K562 (cell line): ENCODE measurements around the gene SLC46A3. TPM values are rescaled to one million over a fixed set of nuclear protein-coding genes. Genes with fewer than 3 reads are reported as not detected.
A peak's percentile ranks its signal among the peaks of the same experiment; 100 is the strongest.

Experiments
- ATAC-seq: fragments of 200-7000 bp; cut with Tn5 transposase; 3 replicates; pipeline ENCODE4 v1.9.1; 2020; ENCODE audit warnings: moderate library complexity
- BruUV-seq: library from RNA; stranded (reverse); fragments of 400-500 nt; replicated peaks from 2 replicates; lab custom pipeline; 2021; lab: Mats Ljungman, UMichigan
- CTCF ChIA-PET: fragments of 300-600 bp; formaldehyde crosslinking; extraction: SDS; loops from one replicate; lab custom pipeline; 2021; ENCODE audit warnings: low intra/inter-chr PET ratio; lab: Yijun Ruan, JAX
- POLR2A ChIA-PET: fragments of 300-600, 350-650 bp; sonication (Branson Sonifier 250); formaldehyde crosslinking; extraction: SDS; loops from one replicate; lab custom pipeline; 2021; ENCODE audit warnings: antibody characterized with exemption, inconsistent platforms; lab: Yijun Ruan, JAX
- DNase-seq, 4 experiments: peaks; one replicate each; pipeline versions ENCODE4 v3.0.0 to v3.0.0-alpha.2; 2011 to 2018; ENCODE audit warnings: low spot score in 3 of 4, mixed read lengths in 3 of 4; ENCODE audit errors: extremely low read depth in 1 of 4
- FAIRE-seq: peaks from 2 replicates; lab custom pipeline; 2011; peaks lifted over from hg19 to GRCh38; lab: Jason Lieb, UNC
- H2AFZ ChIP-seq: 2 replicates; pipeline ENCODE4 v1.6.0; 2011; ENCODE audit warnings: low read depth, low read length, control low read depth, inconsistent platforms
- H3K27ac ChIP-seq: fragments of 200-600 bp; 3 replicates; pipeline ENCODE4 v1.8.0; 2011; ENCODE audit warnings: low read depth, mild to moderate bottlenecking, control low read depth, inconsistent platforms, low read length, moderate library complexity, mixed read lengths; ENCODE audit errors: extremely low read depth
- H3K27me3 ChIP-seq, 2 experiments: fragments of 300-600 bp in 1 of 2; 2 replicates in 1 of 2; 3 replicates in 1 of 2; pipeline versions ENCODE4 v1.6.0 to v1.8.0; 2011; ENCODE audit warnings: inconsistent platforms in 2 of 2, low read length in 2 of 2, mild to moderate bottlenecking in 1 of 2, mixed read lengths in 1 of 2, moderate library complexity in 1 of 2; ENCODE audit not compliant: control insufficient read depth in 2 of 2, insufficient read depth in 2 of 2
- H3K36me3 ChIP-seq: fragments of 300-600 bp; 3 replicates; pipeline ENCODE4 v1.8.0; 2011; ENCODE audit warnings: mild to moderate bottlenecking, low read length, inconsistent platforms; ENCODE audit not compliant: control insufficient read depth, insufficient read depth
- H3K4me1 ChIP-seq, 2 experiments: fragments of 200-600 bp in 1 of 2; replicated peaks in 1 of 2; 2 replicates in 1 of 2; 3 replicates in 1 of 2; pipeline versions ENCODE4 v1.5.1 to v1.8.0; 2011; ENCODE audit warnings: inconsistent platforms in 2 of 2, low read length in 2 of 2, mild to moderate bottlenecking in 1 of 2, mixed read lengths in 1 of 2, moderate library complexity in 1 of 2; ENCODE audit not compliant: control insufficient read depth in 2 of 2, insufficient read depth in 2 of 2
- H3K4me2 ChIP-seq: 2 replicates; pipeline ENCODE4 v1.6.1; 2011; ENCODE audit warnings: low read length, control low read depth, inconsistent platforms, mixed read lengths; ENCODE audit not compliant: insufficient read depth
- H3K4me3 ChIP-seq: fragments of 200-600 bp; sonication (generic), shearing (Covaris generic); 2 replicates; pipeline ENCODE4 v1.5.1; 2016; ENCODE audit warnings: control low read depth, inconsistent platforms
- H3K79me2 ChIP-seq: fragments of 200-600 bp; 3 replicates; pipeline ENCODE4 v1.8.0; 2011; ENCODE audit warnings: low read length, inconsistent platforms; ENCODE audit not compliant: control insufficient read depth, insufficient read depth
- H3K9ac ChIP-seq, 2 experiments: 2 replicates each; pipeline versions ENCODE4 v1.6.0 to v1.6.1; 2011; ENCODE audit warnings: low read depth in 2 of 2, low read length in 2 of 2, control low read depth in 1 of 2, inconsistent platforms in 1 of 2, mild to moderate bottlenecking in 1 of 2, mixed read lengths in 1 of 2; ENCODE audit not compliant: insufficient read depth in 1 of 2
- H3K9me1 ChIP-seq: one replicate; pipeline ENCODE4 v1.6.0; 2011; ENCODE audit warnings: inconsistent platforms, mild to moderate bottlenecking, low read length, moderate library complexity; ENCODE audit not compliant: control insufficient read depth, insufficient read depth
- H3K9me3 ChIP-seq: replicated peaks from 2 replicates; pipeline ENCODE4 v1.5.1; 2011; ENCODE audit warnings: low read depth, low read length, inconsistent platforms; ENCODE audit not compliant: control insufficient read depth, insufficient read depth
- H4K20me1 ChIP-seq: replicated peaks from 2 replicates; pipeline ENCODE4 v1.6.1; 2011; ENCODE audit warnings: low read length, inconsistent platforms, mixed read lengths; ENCODE audit not compliant: control insufficient read depth, insufficient read depth
- C11orf30 ChIP-seq: fragments of 450-650 bp; IDR thresholded peaks from 2 replicates; pipeline ENCODE4 v1.6.1; 2016; ENCODE audit warnings: low read depth, mild to moderate bottlenecking
- EP400 ChIP-seq: fragments of 450-650 bp; IDR thresholded peaks from 2 replicates; pipeline ENCODE4 v1.6.1; 2017; ENCODE audit warnings: antibody characterized with exemption, mild to moderate bottlenecking, moderate library complexity
- FOS ChIP-seq: IDR thresholded peaks from 3 replicates; pipeline ENCODE4 v1.6.1; 2011; ENCODE audit not compliant: insufficient read length; ENCODE audit errors: extremely low read depth
- KLF6 ChIP-seq: fragments of 250-450 bp; sonication (Bioruptor Pico); IDR thresholded peaks from 2 replicates; pipeline ENCODE4 v1.4.0; 2020; ENCODE audit warnings: mild to moderate bottlenecking, moderate library complexity, borderline replicate concordance
- NCOA6 ChIP-seq: fragments of 450-650 bp; IDR thresholded peaks from 2 replicates; pipeline ENCODE4 v1.6.1; 2017; ENCODE audit warnings: mild to moderate bottlenecking
- NFIC ChIP-seq: fragments of 450-650 bp; IDR thresholded peaks from 2 replicates; pipeline ENCODE4 v1.6.1; 2017; ENCODE audit warnings: mild to moderate bottlenecking, inconsistent platforms
- NR2C2 ChIP-seq, 2 experiments: fragments of 200-800 bp in 1 of 2; sonication (Bioruptor generic) in 1 of 2; sonication (generic) in 1 of 2; formaldehyde crosslinking in 1 of 2; IDR thresholded peaks; 2 replicates each; pipeline versions ENCODE4 v1.6.1 to v1.8.0; 2016 to 2022; ENCODE audit warnings: mild to moderate bottlenecking in 1 of 2, missing compliant biosample characterization in 1 of 2, missing genetic modification characterization in 1 of 2, missing genetic modification reagents in 1 of 2
- PHF8 ChIP-seq: fragments of 200-600 bp; sonication (generic); IDR thresholded peaks from 2 replicates; pipeline ENCODE4 v1.6.1; 2012; ENCODE audit warnings: mixed run types, mild to moderate bottlenecking, inconsistent platforms, low read length, moderate library complexity, borderline replicate concordance
- SMARCA4 ChIP-seq: fragments of 450-650 bp; IDR thresholded peaks from 2 replicates; pipeline ENCODE4 v1.6.1; 2016
- TAL1 ChIP-seq: fragments of 450-650 bp; IDR thresholded peaks from 2 replicates; pipeline ENCODE4 v1.6.1; 2016; ENCODE audit warnings: mild to moderate bottlenecking
- TARDBP ChIP-seq: fragments of 450-650 bp; IDR thresholded peaks from 2 replicates; pipeline ENCODE4 v1.6.1; 2016
- TBP ChIP-seq: optimal IDR thresholded peaks from 2 replicates; pipeline ENCODE3; 2011; ENCODE audit warnings: low read depth, low read length, improper control_type of control experiment
- ZNF175 ChIP-seq: fragments of 200-800 bp; sonication (Bioruptor generic); IDR thresholded peaks from 2 replicates; pipeline ENCODE4 v1.6.1; 2016; ENCODE audit warnings: low read depth, mild to moderate bottlenecking, missing genetic modification characterization, missing compliant biosample characterization
- ZNF780A ChIP-seq: fragments of 250-450 bp; sonication (Bioruptor Pico); IDR thresholded peaks from 2 replicates; pipeline ENCODE4 v1.5.0; 2021; ENCODE audit warnings: mild to moderate bottlenecking
- WGBS: fragments of 100-300 bp; shearing (Covaris generic); methylation state at CpG from one replicate; pipeline ENCODE4 v1.1.6; 2016; ENCODE audit warnings: low coverage, mixed read lengths; ENCODE audit not compliant: insufficient coverage; ENCODE audit errors: missing lambda C conversion rate; 5-methylcytosine and 5-hydroxymethylcytosine counted together
- in situ Hi-C: fragments of 300-500 bp; cut with MboI; formaldehyde crosslinking; loops from 4 replicates; pipeline ENCODE4 v1.15.0; 2018; ENCODE audit warnings: inconsistent platforms, mixed read lengths
- intact Hi-C: fragments of 100-400 bp; cut with micrococcal nuclease; formaldehyde crosslinking; loops from 2 replicates; pipeline ENCODE4 v1.14.2; 2022
- polyA plus RNA-seq, 8 experiments: library from polyadenylated mRNA; depleted of rRNA in 4 of 8; stranded (reverse) in 5 of 8; unstranded in 3 of 8; fragments of >200 nt; fragmentation: Nextera tagmentation in 2 of 8; fragmentation: Illumina TruSeq in 1 of 8; extraction: Ambion mirVana in 2 of 8; extraction: Trizol in 1 of 8; gene quantifications; 2 replicates each; pipeline versions ENCODE4 v1.2.1 to v1.2.3, GENCODE V29; 2011 to 2014; ENCODE audit warnings: inconsistent platforms in 1 of 8, missing spikeins in 1 of 8
- total RNA-seq, 7 experiments: library from RNA; depleted of rRNA in 6 of 7; stranded (reverse); fragments of >200 nt in 6 of 7; fragmentation: Illumina TruSeq in 2 of 7; extraction: Trizol in 2 of 7; gene quantifications; 2 replicates each; pipeline versions ENCODE4 v1.2.1 to v1.2.3, GENCODE V29; 2011 to 2021; ENCODE audit warnings: low replicate concordance in 1 of 7
- TF ChIP-seq, protein P1 (sequence below): fragments of 250-450 bp; sonication (Bioruptor Pico); IDR thresholded peaks from 2 replicates; pipeline ENCODE4 v1.6.1; 2021; ENCODE audit warnings: mild to moderate bottlenecking
- TF ChIP-seq, protein P2 (sequence below): fragments of 450-650 bp; IDR thresholded peaks from 2 replicates; pipeline ENCODE4 v1.6.1; 2016; ENCODE audit warnings: missing biosample characterization, missing genetic modification characterization
- TF ChIP-seq, protein P3 (sequence below): sonication (generic); formaldehyde crosslinking; IDR thresholded peaks from 2 replicates; pipeline ENCODE4 v1.8.0; 2022; ENCODE audit warnings: missing genetic modification reagents, mild to moderate bottlenecking, borderline replicate concordance
- TF ChIP-seq, protein P4 (sequence below): fragments of 250-450 bp; sonication (Bioruptor Pico); IDR thresholded peaks from 2 replicates; pipeline ENCODE4 v1.4.0; 2020; ENCODE audit warnings: mild to moderate bottlenecking
- TF ChIP-seq, protein P5 (sequence below): sonication (generic); formaldehyde crosslinking; IDR thresholded peaks from 2 replicates; pipeline ENCODE4 v1.8.0; 2022; ENCODE audit warnings: mild to moderate bottlenecking, missing genetic modification reagents

Gene SLC46A3
- total and polyA plus RNA-seq, 9 of the 15 experiments (the other 6 are each of a cell fraction or from before 2014, with no cell fraction given), result 0.14 to 1.2 (median 0.51) TPM

DNA sequence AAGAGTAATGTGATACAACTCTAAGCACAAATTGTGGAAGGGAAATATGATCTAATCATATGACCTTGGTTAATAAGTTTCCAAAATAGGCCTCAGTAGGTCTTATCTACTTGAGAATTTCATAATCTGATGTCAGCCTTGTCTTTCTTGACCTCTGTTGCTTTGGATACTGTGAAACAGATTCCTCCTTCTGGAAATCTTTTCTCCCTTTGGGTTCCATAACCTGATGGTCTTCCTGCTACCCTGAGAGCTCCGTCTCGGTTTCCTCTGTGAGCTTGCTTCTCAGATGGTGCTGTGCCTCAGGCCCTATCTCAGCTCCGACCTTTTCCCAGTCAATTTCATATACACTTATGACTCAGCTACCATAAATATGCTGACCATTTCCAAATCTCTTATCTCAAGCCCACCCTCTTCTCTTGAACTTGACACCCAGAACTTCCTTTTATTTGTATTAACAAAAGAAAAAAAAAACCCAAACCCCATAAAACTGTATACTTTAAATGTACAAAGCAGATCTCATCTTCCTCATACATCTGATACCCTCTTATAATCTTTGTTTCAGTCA is 6.4 kb upstream of the SLC46A3 start:
- Histone ChIP-seq H3K79me2 (no peaks in the 10 kb centered on the region), H3K27me3 (peaks cover 0 to 4% of the 10 kb centered on the region in 2 experiments; a peak in 2 of 5 replicates), H3K9me3 (no peaks in the 10 kb centered on the region), H3K36me3 (no peaks in the 10 kb centered on the region), H3K4me2 (no peak overlapping the region), H2AFZ (no peak overlapping the region), H4K20me1 (no peaks in the 10 kb centered on the region), H3K4me1 (peaks cover 0 to 7% of the 10 kb centered on the region in 2 experiments; a peak in 3 of 5 replicates), H3K27ac (no peak overlapping the region), H3K9ac (no peak overlapping the region), H3K9me1 (no peaks in the 10 kb centered on the region), H3K4me3 (no peak overlapping the region)
- no peak for ATAC-seq
- 0% methylated on average over 2 of the region's 3 CpGs for WGBS
- FAIRE-seq, result no peak
- intact Hi-C loops, result no loop called here
- in situ Hi-C loops, result no loop called here
- no TSS peak for BruUV-seq
- POLR2A ChIA-PET, result no interaction called here
- CTCF ChIA-PET, result no interaction called here
- DNase-seq, result no peak
- TF ChIP-seq EP400 (no peak), NR2C2 (CRISPR knock-in tag; IDR thresholded peaks at IDR 0.05) (no peak), NR2C2 (tag; IDR thresholded peaks at IDR 0.05) (no peak), FOS (no peak), KLF6 (CRISPR knock-in tag) (no peak), TARDBP (no peak), SMARCA4 (peak; percentile 17; the same call in 1 of the 2 replicates), TAL1 (no peak), ZNF780A (CRISPR knock-in tag) (no peak), PHF8 (no peak), C11orf30 (0 out of 2 replicates have a peak, but pooled peaks have one; percentile 6), ZNF175 (CRISPR knock-in tag) (no peak), TBP (no peak), NCOA6 (no peak), NFIC (no peak)
- TF ChIP-seq, protein P1, sequence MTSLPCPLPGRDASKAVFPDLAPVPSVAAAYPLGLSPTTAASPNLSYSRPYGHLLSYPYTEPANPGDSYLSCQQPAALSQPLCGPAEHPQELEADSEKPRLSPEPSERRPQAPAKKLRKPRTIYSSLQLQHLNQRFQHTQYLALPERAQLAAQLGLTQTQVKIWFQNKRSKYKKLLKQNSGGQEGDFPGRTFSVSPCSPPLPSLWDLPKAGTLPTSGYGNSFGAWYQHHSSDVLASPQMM (CRISPR knock-in tag), result no peak
- TF ChIP-seq, protein P2, sequence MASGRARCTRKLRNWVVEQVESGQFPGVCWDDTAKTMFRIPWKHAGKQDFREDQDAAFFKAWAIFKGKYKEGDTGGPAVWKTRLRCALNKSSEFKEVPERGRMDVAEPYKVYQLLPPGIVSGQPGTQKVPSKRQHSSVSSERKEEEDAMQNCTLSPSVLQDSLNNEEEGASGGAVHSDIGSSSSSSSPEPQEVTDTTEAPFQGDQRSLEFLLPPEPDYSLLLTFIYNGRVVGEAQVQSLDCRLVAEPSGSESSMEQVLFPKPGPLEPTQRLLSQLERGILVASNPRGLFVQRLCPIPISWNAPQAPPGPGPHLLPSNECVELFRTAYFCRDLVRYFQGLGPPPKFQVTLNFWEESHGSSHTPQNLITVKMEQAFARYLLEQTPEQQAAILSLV, result no peak
- TF ChIP-seq, protein P3, sequence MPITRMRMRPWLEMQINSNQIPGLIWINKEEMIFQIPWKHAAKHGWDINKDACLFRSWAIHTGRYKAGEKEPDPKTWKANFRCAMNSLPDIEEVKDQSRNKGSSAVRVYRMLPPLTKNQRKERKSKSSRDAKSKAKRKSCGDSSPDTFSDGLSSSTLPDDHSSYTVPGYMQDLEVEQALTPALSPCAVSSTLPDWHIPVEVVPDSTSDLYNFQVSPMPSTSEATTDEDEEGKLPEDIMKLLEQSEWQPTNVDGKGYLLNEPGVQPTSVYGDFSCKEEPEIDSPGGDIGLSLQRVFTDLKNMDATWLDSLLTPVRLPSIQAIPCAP (CRISPR knock-in tag), result no peak
- TF ChIP-seq, protein P4, sequence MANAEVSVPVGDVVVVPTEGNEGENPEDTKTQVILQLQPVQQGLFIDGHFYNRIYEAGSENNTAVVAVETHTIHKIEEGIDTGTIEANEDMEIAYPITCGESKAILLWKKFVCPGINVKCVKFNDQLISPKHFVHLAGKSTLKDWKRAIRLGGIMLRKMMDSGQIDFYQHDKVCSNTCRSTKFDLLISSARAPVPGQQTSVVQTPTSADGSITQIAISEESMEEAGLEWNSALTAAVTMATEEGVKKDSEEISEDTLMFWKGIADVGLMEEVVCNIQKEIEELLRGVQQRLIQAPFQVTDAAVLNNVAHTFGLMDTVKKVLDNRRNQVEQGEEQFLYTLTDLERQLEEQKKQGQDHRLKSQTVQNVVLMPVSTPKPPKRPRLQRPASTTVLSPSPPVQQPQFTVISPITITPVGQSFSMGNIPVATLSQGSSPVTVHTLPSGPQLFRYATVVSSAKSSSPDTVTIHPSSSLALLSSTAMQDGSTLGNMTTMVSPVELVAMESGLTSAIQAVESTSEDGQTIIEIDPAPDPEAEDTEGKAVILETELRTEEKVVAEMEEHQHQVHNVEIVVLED (CRISPR knock-in tag), result no peak
- TF ChIP-seq, protein P5, sequence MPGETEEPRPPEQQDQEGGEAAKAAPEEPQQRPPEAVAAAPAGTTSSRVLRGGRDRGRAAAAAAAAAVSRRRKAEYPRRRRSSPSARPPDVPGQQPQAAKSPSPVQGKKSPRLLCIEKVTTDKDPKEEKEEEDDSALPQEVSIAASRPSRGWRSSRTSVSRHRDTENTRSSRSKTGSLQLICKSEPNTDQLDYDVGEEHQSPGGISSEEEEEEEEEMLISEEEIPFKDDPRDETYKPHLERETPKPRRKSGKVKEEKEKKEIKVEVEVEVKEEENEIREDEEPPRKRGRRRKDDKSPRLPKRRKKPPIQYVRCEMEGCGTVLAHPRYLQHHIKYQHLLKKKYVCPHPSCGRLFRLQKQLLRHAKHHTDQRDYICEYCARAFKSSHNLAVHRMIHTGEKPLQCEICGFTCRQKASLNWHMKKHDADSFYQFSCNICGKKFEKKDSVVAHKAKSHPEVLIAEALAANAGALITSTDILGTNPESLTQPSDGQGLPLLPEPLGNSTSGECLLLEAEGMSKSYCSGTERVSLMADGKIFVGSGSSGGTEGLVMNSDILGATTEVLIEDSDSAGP (CRISPR knock-in tag), result no peak
